NCI-H1436 (cell line): Measurements from ENCODE around the gene GMPPA.

Experiments used
- DNase-seq: peaks from one replicate; lab custom pipeline; 2025; lab: John Stamatoyannopoulos, UW

Gene GMPPA

DNA sequence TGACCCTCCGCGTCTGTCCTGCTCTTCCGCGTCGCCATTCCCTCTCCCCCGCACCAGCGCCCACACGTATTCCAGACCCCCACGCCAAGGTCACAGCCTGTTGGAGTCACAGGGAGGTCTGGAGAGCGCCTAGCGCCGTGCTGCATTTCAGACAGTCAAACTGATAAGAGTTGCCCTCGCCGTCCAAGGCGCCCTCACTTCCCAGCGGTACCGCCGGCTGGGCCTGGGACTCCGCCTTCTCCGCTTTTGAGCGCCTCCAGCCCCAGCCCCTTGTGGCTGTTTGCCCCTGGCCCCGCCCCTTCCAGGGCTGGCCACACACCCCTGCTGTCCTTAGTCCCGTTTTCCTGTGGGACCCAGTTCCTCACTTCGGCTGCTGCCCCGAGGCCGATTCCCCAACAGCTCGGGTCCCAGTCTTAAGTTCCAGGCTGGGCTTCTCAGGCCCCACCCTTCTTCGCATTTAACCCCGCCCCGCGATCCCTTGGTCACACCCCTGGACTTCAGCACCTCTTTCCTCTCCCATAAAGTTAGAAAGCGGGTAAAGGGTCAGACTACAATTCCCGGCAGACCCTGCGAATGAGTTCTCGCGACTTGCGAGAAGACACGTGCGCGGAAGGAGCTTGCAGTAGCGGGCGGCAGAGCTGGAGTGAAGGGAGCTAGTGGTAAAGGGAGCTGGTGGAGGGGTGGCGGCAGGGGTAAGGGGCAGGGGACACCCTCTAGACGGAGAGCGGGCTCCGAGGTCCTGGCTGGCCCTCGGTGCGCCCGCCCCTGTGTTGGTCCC lies at the start of gene GMPPA:
TSS of gene GMPPA (plus strand) at position 612 of the 778 bp plus-strand sequence. CDS start 1,085 bp downstream, outside the sequence.
- peak; percentile 94 for DNase-seq

DNA sequence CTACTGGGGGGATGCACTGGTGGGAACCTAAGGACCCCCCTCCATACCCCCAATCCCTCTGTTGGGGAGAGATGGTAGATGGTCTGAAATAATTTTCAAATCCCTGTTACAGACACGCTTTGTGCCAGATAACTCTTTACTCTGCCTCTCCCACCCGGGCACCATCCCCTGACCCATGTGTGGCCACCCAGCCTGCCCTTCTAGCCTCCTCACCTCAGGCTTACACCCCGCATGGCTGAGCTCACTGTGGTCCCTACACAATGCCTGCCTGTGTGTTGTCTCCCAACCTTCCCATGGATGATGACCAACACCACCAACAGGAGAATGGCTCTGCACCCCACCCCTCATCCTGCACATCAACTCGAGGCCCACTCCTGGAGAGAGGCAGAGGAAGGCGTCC lies 49.1 kb upstream of the GMPPA start:
- DNase-seq: no peak

- DNase-seq: no peak
Observed at GRCh38 chr2:219451661-219452360, 46.9 kb upstream of the GMPPA start.

- no peak for DNase-seq
Observed at GRCh38 chr2:219452361-219453317, 46.1 kb upstream of the GMPPA start.

- no peak for DNase-seq
Observed at GRCh38 chr2:219453671-219454590, 44.8 kb upstream of the GMPPA start.

DNA sequence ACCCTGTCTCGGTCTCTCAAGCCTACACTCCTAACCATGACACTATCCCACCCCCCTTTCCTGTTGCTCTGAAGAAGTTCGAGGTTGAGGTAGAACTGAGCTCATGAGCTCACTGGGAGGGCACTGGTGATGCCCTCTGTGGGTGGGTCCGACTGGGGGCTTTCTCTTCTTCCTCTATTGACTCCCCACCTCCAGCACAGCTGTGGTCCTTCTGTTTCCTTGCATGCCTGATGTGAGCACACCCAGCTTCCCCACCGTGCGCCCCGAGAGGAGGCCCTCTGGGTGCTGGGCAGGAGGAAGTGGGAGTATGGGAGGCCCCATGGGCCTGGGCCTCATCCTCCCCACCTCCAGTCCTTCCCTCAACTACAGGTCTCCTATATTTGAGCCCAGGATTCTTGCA lies 43.1 kb upstream of the GMPPA start:
- no peak for DNase-seq

DNA sequence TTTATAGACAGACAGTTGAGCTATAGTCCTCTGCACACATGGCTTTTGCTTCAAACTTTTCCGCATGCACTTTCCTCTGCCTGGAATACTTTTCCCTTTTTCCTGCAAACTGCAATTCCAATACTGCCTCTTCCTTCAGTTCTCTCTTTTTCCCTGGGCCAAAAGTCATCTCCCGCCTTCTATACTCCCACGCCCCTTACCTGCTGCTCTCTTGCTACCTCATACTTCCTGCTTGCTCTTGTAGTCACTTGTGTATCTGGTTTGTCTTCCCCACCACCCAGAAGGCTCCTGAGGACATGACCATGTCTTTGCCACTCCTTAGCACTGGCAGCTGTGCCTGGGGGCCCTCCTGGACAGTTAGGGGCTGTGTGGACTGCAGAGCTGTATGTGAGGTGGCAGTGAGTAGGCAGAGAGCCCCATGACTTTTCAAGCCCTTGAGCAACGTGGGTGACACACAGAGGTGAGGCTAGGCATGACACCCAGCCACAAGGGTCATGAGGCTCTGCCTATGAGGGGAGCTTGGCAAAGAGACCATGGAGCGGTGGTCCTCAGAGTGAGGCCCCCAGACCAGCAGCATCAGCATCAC lies 40.8 kb upstream of the GMPPA start:
- no peak for DNase-seq

DNA sequence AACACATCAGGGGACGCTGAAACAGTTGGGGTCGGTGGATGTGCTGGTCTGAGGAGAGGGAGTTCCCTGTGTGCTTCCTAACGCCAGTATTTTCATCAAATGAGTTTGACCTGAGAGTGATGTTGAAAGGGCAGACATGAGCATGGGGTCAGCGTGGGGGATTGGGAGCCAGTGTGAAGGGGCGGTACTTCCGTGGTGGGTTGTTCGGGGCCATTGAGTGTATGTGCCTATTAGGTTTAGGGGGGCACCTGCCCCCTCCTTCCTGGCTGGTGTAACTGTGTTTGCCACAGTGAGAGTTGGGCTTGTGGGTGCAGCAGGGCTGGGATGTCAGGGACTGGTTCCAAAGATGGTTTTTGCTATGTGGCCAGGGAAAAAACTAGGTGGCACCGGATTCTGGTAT lies 39.7 kb upstream of the GMPPA start:
- DNase-seq: no peak

DNA sequence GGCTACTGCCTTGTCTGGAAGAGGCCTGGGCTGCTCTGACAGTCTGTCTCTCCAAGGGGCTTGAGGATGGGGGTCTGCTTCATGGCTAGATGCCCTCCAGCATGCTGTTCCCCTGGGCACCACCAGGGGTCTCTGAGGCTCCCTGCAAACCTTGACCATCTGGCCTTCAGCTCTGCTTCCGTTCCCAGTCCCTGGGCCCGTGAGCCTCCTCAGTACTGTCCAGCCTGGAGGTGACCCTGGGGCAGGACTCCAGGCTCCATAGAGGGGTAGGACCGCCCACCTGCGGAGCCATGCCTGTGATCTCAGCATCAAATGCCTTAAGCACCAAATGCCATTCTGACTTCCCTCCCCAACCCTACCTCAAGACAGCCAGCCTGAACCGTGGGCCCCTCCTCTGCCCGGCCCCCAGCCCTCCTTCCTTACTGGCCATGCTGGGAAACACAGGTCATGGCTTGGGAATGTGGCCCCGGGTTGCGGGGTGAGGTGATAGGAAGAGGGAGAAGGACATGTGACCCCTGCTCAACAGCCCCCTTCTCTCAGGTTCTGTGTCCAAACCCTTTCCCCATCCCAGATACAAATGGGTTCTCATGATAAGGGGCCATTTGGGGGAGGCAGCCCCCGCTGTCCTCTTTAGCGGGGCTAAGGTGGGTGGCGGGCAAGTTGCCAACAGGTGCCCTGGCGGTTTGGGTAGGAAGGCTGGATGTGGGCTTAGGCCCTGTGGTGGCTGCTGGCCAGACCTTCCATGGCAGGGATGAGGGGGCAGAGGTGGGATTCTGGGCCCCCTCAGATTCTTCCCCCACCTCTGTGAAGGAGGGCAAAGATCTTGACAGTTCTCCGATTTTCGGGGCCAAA lies 39.0 kb upstream of the GMPPA start:
- peak; percentile 22 for DNase-seq

- DNase-seq: no peak
Observed at GRCh38 chr2:219460424-219460926, 38.2 kb upstream of the GMPPA start.

GRCh38 chr2:219461047-219461514 lies 37.6 kb upstream of the GMPPA start:
- no peak for DNase-seq

GRCh38 chr2:219461669-219462068 lies 37.0 kb upstream of the GMPPA start:
- no peak for DNase-seq

DNA sequence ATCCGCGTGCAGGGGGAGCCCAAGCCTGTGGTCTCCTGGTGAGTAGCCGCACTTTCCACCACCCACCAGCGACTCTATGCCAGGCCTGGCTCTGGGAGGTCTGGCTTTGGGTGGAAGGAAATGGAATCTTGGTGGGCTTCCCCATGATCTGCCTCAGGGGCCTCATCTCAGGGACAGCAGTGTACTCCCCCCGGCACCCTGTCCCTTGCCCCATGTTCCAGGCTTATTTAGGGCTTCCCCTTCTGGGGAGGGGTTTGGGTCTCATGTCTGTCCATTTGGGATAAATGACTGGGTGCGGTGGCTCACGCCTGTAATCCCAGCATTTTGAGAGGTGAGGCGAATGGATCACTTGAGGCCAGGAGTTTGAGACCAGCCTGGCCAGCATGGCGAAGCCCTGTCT lies 36.3 kb upstream of the GMPPA start:
- no peak for DNase-seq

DNA sequence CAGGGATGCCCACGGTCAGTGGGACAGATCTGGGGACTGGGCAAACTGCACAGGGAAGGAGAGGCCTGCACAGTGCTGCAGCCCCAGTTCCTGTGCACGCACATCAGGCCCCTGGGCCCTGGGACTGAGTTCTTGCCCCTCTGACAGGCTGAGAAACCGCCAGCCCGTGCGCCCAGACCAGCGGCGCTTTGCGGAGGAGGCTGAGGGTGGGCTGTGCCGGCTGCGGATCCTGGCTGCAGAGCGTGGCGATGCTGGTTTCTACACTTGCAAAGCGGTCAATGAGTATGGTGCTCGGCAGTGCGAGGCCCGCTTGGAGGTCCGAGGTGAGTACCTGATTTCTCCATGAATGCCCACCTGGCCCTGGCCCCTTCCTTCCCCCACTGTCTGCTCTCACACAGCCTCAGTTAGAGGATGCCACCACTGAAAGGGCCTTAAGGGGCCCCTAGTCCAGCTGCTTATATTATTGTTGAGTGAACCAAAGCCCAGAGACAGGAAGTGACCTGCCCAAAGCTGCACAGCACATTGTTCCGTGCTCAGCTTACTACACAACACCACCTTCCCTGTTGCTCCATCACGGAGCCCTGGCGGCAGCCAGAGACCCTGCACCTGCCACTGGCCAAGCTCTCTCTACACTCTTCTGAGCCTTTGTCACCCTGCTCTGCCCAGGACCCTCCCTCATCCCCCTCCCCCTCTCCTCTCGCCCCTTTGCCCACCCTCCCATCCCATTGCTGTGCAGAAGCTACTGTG lies 34.2 kb upstream of the GMPPA start:
- DNase-seq: no peak

DNA sequence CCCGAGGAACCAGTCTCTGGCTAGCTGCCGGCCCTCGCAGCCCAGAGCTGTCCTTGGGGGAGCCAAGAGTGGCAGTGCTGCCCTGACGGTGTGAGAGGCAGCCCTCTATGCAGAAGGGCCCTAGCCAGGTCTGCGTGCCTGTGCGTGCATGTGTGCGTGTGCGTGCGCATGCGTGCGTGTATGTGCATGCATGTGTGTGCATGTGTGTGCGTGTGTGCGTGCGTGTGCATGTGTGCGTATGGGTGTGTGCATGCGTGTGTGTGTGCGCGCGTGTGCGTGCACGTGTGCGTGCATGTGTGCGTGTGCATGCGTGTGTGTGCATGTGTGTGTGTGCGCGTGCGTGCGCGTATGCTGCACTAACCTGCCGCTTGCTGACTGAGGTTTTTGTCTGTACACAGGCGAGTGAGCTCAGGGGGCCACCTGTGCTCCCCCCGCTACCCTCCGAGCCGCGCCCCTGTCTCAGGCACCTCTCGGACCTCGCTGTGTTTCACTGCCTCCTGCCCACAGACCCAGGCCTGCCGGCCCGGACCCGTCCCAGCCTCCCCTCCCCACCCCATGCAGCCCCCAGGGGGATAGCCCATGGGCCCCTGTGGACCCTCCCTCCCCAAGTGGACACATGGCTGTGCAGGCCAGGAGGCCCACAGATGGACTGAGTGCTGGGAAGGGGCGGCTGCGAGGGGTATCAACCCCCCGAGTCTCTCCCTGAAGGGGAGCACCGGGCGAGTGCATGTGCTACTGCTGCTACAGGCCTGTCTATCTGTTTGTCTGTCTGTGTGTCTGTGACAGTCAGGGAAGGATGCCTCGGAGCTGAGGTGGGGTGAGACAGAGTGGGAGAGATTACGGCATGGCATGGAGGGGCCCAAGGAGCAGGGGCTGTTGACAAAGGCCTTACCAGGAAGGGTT lies 32.8 kb upstream of the GMPPA start:
- no peak for DNase-seq

DNA sequence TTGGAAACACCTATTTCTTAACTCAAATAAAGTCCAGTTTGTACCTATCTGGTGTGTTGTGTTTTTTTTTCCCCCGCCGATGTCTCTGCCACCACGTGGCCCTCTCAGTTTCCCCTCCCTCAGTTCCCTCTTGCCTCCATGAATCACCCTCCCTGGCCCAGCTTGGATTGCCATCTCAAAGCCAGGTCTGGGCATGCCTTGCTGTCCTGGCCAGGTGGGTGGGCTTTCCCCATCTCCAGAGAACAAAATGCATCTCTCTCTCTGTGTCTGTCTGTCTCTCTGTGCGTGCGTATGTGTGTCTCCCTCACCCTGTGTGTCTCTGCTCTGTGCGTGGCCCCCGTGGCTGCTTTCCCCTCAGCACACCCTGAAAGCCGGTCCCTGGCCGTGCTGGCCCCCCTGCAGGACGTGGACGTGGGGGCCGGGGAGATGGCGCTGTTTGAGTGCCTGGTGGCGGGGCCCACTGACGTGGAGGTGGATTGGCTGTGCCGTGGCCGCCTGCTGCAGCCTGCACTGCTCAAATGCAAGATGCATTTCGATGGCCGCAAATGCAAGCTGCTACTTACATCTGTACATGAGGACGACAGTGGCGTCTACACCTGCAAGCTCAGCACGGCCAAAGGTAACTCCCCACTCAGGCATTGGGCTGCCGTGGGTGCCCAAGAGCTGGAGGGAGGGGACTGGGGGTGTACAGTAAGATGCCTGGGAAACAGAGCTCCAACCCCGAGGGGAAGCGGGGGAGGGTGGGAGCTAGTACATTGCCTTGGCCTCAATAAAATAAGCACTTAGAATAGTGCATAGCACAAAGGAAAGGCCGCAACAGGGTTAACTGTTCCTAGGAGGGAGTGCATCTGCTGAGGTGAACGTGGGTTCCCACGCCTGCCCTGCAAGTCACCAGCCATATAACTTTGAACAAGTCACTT lies 31.6 kb upstream of the GMPPA start:
- no peak for DNase-seq

GRCh38 chr2:219467736-219468075 lies 31.0 kb upstream of the GMPPA start:
- no peak for DNase-seq
